HL-60 (cell line): ENCODE measurements around the gene TNFRSF1B. TPM values are rescaled to one million over a fixed set of nuclear protein-coding genes. Genes with fewer than 3 reads are reported as not detected.

Experiments used
- DNase-seq, 2 experiments: peaks; one replicate each; pipeline ENCODE4 v3.0.0-alpha.2; 2010 to 2020; ENCODE audit warnings: low read depth in 1 of 2, low spot score in 1 of 2
- H3K27ac ChIP-seq: fragments of 250-450 bp; sonication (Bioruptor Pico); replicated peaks from 2 replicates; pipeline ENCODE4 v1.5.1; 2020; ENCODE audit warnings: mild to moderate bottlenecking, moderate library complexity
- H3K27me3 ChIP-seq: fragments of 250-450 bp; sonication (Bioruptor Pico); 2 replicates; pipeline ENCODE4 v1.5.1; 2021; ENCODE audit warnings: mild to moderate bottlenecking, moderate library complexity; ENCODE audit not compliant: insufficient read depth, poor library complexity, severe bottlenecking
- H3K4me3 ChIP-seq: replicated peaks from 2 replicates; pipeline ENCODE4 v1.5.1; 2011; ENCODE audit warnings: mild to moderate bottlenecking, control low read depth, low read length; ENCODE audit not compliant: insufficient read depth
- CTCF ChIP-seq: IDR thresholded peaks from one replicate; pipeline ENCODE4 v1.5.1; 2011; ENCODE audit warnings: low read length, control low read depth, inconsistent platforms; ENCODE audit not compliant: insufficient read depth
- POLR2AphosphoS5 ChIP-seq: IDR thresholded peaks from 2 replicates; pipeline ENCODE4 v1.6.1; 2012; ENCODE audit warnings: low read depth
- REST ChIP-seq: IDR thresholded peaks from 2 replicates; pipeline ENCODE4 v1.6.1; 2012; ENCODE audit warnings: low read depth; ENCODE audit not compliant: insufficient replicate concordance
- SPI1 ChIP-seq: IDR thresholded peaks from 2 replicates; pipeline ENCODE4 v1.6.1; 2012; ENCODE audit warnings: low read depth, mild to moderate bottlenecking, borderline replicate concordance
- microRNA-seq: library from miRNA; unstranded; fragments of <30 nt; microRNA quantifications from one replicate; pipeline ENCODE4, GENCODE V29; 2018

The TNFRSF1B gene

GRCh38 chr1:12255913-12256312, 89.1 kb downstream of the TNFRSF1B start:
- H3K4me3 ChIP-seq: no peak overlapping the region
- no peak for DNase-seq
- H3K27ac ChIP-seq: no peak overlapping the region
- H3K27me3 ChIP-seq: no peaks in the 10 kb centered on the region
- TF ChIP-seq POLR2AphosphoS5 (no peak), SPI1 (no peak), REST (no peak), CTCF (no peak)

- TF ChIP-seq CTCF (no peak), REST (no peak)
- no peak for DNase-seq
- Histone ChIP-seq H3K27me3 (no peaks in the 10 kb centered on the region), H3K4me3 (no peak overlapping the region), H3K27ac (no peak overlapping the region)
These were observed 91.5 kb downstream of the TNFRSF1B start for GRCh38 chr1:12258272-12258671.

Small RNAs within 50 kb of the gene (microRNA-seq; reads per million reads assigned to microRNA genes)
- gene MIR4632: not detected
- not detected for gene MIR7846
